A549 (cell line): Measurements from ENCODE around the gene SLC23A3.

Experiments
- POLR2A ChIP-seq: IDR thresholded peaks from 2 replicates; pipeline ENCODE4 v1.6.1; 2012; ENCODE audit warnings: mild to moderate bottlenecking, low read length
- TF ChIP-seq, protein P1 (sequence below): fragments of >200 bp; sonication (Bioruptor Twin); formaldehyde crosslinking; IDR thresholded peaks from 3 replicates; pipeline ENCODE4 v1.5.1; 2016

DNA sequence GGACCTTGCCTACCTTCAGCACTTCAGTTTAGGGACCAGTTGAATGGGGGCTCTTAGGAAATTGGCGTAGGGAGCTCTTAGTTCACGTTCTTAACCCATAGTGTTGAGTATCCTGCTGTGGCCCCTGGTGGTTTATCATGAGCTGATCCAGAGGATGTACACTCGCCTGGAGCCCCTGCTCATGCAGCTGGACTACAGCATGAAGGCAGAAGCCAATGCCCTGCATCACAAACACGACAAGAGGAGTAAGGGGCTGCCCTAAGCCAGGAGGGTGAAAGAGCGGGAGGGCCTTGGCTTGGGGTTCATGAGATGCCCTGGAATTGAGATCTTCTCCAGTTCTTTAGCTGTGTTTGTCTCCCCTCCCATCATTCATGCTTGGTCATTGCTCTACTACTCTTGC, 11.1 kb upstream of the SLC23A3 start:
- TF ChIP-seq, protein P1, sequence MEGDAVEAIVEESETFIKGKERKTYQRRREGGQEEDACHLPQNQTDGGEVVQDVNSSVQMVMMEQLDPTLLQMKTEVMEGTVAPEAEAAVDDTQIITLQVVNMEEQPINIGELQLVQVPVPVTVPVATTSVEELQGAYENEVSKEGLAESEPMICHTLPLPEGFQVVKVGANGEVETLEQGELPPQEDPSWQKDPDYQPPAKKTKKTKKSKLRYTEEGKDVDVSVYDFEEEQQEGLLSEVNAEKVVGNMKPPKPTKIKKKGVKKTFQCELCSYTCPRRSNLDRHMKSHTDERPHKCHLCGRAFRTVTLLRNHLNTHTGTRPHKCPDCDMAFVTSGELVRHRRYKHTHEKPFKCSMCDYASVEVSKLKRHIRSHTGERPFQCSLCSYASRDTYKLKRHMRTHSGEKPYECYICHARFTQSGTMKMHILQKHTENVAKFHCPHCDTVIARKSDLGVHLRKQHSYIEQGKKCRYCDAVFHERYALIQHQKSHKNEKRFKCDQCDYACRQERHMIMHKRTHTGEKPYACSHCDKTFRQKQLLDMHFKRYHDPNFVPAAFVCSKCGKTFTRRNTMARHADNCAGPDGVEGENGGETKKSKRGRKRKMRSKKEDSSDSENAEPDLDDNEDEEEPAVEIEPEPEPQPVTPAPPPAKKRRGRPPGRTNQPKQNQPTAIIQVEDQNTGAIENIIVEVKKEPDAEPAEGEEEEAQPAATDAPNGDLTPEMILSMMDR: no peak
- TF ChIP-seq POLR2A: no peak
